Stimulated activated CD4-positive, alpha-beta T cell treated with anti-CD3 and anti-CD28 coated beads, TNF-alpha, amount 100 ng/mL, for 24 hours (primary cell): ENCODE results near the gene MAML1.
A peak's percentile ranks its signal among the peaks of the same experiment; 100 is the strongest.

Experiments
- DNase-seq, 3 experiments: peaks; one replicate each; pipeline ENCODE4 v3.0.0-alpha.2; 2020; ENCODE audit warnings: low read depth in 3 of 3

The MAML1 gene

GRCh38 chr5:179794171-179794570, 61.5 kb downstream of the MAML1 start:
- no peak for DNase-seq

GRCh38 chr5:179794575-179794974, 62.0 kb downstream of the MAML1 start:
- no peak for DNase-seq

- DNase-seq: no peak
These were observed 62.6 kb downstream of the MAML1 start for GRCh38 chr5:179795049-179795862.

GRCh38 chr5:179795863-179796833, 63.5 kb downstream of the MAML1 start:
- peak in 2 of 3 experiments; percentile 45 to 65 for DNase-seq

- no peak for DNase-seq
These were observed 64.4 kb downstream of the MAML1 start for GRCh38 chr5:179796877-179797608.

- no peak for DNase-seq
These were observed 65.1 kb downstream of the MAML1 start for GRCh38 chr5:179797741-179798140.

GRCh38 chr5:179798144-179798770, 65.6 kb downstream of the MAML1 start:
- no peak for DNase-seq

- DNase-seq: no peak
These were observed 66.4 kb downstream of the MAML1 start for GRCh38 chr5:179798771-179799643.

- DNase-seq: no peak
These were observed 67.0 kb downstream of the MAML1 start for GRCh38 chr5:179799644-179799973.

- no peak for DNase-seq
These were observed 67.6 kb downstream of the MAML1 start for GRCh38 chr5:179800071-179800695.

GRCh38 chr5:179800696-179801201, 68.1 kb downstream of the MAML1 start:
- no peak for DNase-seq

GRCh38 chr5:179801304-179802206, 68.9 kb downstream of the MAML1 start:
- peak; percentile 64 to 83 (median 73) for DNase-seq

- DNase-seq: no peak
These were observed 69.7 kb downstream of the MAML1 start for GRCh38 chr5:179802207-179802883.

- DNase-seq: no peak
These were observed 70.4 kb downstream of the MAML1 start for GRCh38 chr5:179802950-179803562.

- peak in 1 of 3 experiments; percentile 63 for DNase-seq
These were observed 71.3 kb downstream of the MAML1 start for GRCh38 chr5:179803651-179804554.

- DNase-seq: no peak
These were observed 71.9 kb downstream of the MAML1 start for GRCh38 chr5:179804555-179804947.

- DNase-seq: no peak
These were observed 72.5 kb downstream of the MAML1 start for GRCh38 chr5:179805070-179805528.
